Measurements from ENCODE around the gene ELF1.

Gene ELF1

GRCh38 chr13:41012536-41012935 is 6.6 kb downstream of the ELF1 start:
- no peak overlapping the region for H3K4me3 ChIP-seq (ENCODE audit: low read depth, low read length)
- no peak for DNase-seq (ENCODE audit: low read depth)

- DNase-seq (ENCODE audit: low read depth) = no peak
- no peak overlapping the region for H3K4me3 ChIP-seq (ENCODE audit: low read depth, low read length)
Measured at GRCh38 chr13:41011382-41011956, 7.6 kb downstream of the ELF1 start.

- no peak overlapping the region for H3K4me3 ChIP-seq (ENCODE audit: low read depth, low read length)
- DNase-seq (ENCODE audit: low read depth) = peak; percentile 56
Measured at GRCh38 chr13:41008349-41008980, 10.7 kb downstream of the ELF1 start.

GRCh38 chr13:41007744-41008128 is 11.4 kb downstream of the ELF1 start:
- no peak overlapping the region for H3K4me3 ChIP-seq (ENCODE audit: low read depth, low read length)
- no peak for DNase-seq (ENCODE audit: low read depth)

GRCh38 chr13:41006978-41007743 is 12.0 kb downstream of the ELF1 start:
- no peak overlapping the region for H3K4me3 ChIP-seq (ENCODE audit: low read depth, low read length)

GRCh38 chr13:41006306-41006705 is 12.8 kb downstream of the ELF1 start:
- no peak for DNase-seq (ENCODE audit: low read depth)
- H3K4me3 ChIP-seq (ENCODE audit: low read depth, low read length) = no peak overlapping the region

More at GRCh38 chr13:41006978-41007743, 12.0 kb downstream of the ELF1 start:
- no peak for DNase-seq (ENCODE audit: low read depth)

- no peak overlapping the region for H3K4me3 ChIP-seq (ENCODE audit: low read depth, low read length)
Measured at GRCh38 chr13:41005704-41006103, 13.4 kb downstream of the ELF1 start.

GRCh38 chr13:41004875-41005693 is 14.0 kb downstream of the ELF1 start:
- no peak overlapping the region for H3K4me3 ChIP-seq (ENCODE audit: low read depth, low read length)
- no peak for DNase-seq (ENCODE audit: low read depth)

More at GRCh38 chr13:41005704-41006103, 13.4 kb downstream of the ELF1 start:
- DNase-seq (ENCODE audit: low read depth) = no peak

GRCh38 chr13:41002606-41003005 is 16.5 kb downstream of the ELF1 start:
- no peak overlapping the region for H3K4me3 ChIP-seq (ENCODE audit: low read depth, low read length)
- no peak for DNase-seq (ENCODE audit: low read depth)

GRCh38 chr13:41001695-41002094 is 17.4 kb downstream of the ELF1 start:
- DNase-seq (ENCODE audit: low read depth) = no peak
- H3K4me3 ChIP-seq (ENCODE audit: low read depth, low read length) = no peak overlapping the region

- no peak overlapping the region for H3K4me3 ChIP-seq (ENCODE audit: low read depth, low read length)
- DNase-seq (ENCODE audit: low read depth) = no peak
Measured at GRCh38 chr13:40999416-40999815, 19.7 kb downstream of the ELF1 start.

- no peak for DNase-seq (ENCODE audit: low read depth)
- no peak overlapping the region for H3K4me3 ChIP-seq (ENCODE audit: low read depth, low read length)
Measured at GRCh38 chr13:40996426-40997092, 22.6 kb downstream of the ELF1 start.

- H3K4me3 ChIP-seq (ENCODE audit: low read depth, low read length) = no peak overlapping the region
Measured at GRCh38 chr13:40995997-40996396, 23.1 kb downstream of the ELF1 start.

GRCh38 chr13:40994581-40995230 is 24.4 kb downstream of the ELF1 start:
- H3K4me3 ChIP-seq (ENCODE audit: low read depth, low read length) = no peak overlapping the region
- DNase-seq (ENCODE audit: low read depth) = no peak

More at GRCh38 chr13:40995997-40996396, 23.1 kb downstream of the ELF1 start:
- no peak for DNase-seq (ENCODE audit: low read depth)

- no peak for DNase-seq (ENCODE audit: low read depth)
- no peak overlapping the region for H3K4me3 ChIP-seq (ENCODE audit: low read depth, low read length)
Measured at GRCh38 chr13:40993987-40994386, 25.1 kb downstream of the ELF1 start.

- DNase-seq (ENCODE audit: low read depth) = peak; percentile 20
- H3K4me3 ChIP-seq (ENCODE audit: low read depth, low read length) = no peak overlapping the region
Measured at GRCh38 chr13:40992678-40993518, 26.2 kb downstream of the ELF1 start.

GRCh38 chr13:40987606-40988280 is 31.4 kb downstream of the ELF1 start:
- no peak for DNase-seq (ENCODE audit: low read depth)
- no peak overlapping the region for H3K4me3 ChIP-seq (ENCODE audit: low read depth, low read length)

All from skeletal muscle cell (primary cell).